Neural progenitor cell (in vitro differentiated cells): ENCODE results near the gene COX15.

Experiments used
- CTCF ChIP-seq: fragments of 200-600 bp; sonication (generic); IDR thresholded peaks from 2 replicates; pipeline ENCODE4 v1.5.1; 2017; ENCODE audit warnings: antibody characterized with exemption, mild to moderate bottlenecking
- EZH2phosphoT487 ChIP-seq: fragments of 200-600 bp; sonication (generic); IDR thresholded peaks from 2 replicates; pipeline ENCODE4 v1.6.1; 2017; ENCODE audit warnings: antibody characterized with exemption

GRCh38 chr10:99709480-99710229, 22.3 kb downstream of the COX15 start:
- TF ChIP-seq CTCF = no peak
- no peak for TF ChIP-seq EZH2phosphoT487
